ENCODE measurements around the gene TTLL4.
"Not testable (repeated sequence)": the region's sequence is repeated elsewhere in the genome, so short reads cannot be mapped to it uniquely, and the experiment has no call there.

The TTLL4 gene

DNA sequence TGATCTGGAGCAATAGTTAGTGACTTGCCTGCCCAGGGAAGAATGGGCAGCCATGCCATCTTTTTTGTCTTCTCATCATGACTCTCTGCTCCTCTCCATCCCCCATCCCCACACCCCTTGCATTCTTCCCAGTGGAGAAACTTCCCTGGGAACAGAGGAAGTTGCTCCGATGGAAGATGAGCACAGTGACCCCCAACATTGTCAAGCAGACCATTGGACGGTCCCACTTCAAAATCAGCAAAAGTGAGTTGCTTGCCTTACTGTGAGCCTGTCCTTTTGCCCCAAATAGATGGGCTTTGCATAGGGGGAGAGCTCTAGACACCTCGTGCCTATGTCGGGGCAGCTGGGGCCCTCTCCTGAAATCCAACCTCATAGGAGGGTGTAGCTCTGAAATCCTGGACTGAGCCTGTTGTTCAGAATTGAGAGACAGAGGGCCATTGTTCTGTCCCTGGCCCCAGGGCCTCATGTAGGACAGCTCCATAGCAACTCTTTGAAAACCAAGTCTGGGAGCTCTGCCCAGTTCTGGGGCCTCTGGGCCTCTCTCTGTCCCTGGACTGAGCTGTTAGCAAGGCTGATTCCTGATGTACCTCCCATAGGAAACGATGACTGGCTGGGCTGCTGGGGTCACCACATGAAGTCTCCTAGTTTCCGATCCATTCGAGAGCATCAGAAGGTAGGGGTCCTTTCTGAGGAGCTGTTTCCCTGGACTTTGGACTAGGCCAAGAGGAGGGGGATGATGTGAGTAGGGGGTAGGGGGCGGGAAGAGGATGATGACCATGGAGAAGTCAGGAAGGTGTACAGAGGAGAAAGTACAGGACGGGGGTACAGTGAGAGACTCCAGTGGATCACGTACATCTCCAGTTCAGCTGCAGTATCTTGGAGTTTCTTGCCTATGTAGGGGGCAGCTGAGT, 35.2 kb downstream of the TTLL4 start:
- DNase-seq (ENCODE audit: low read depth): peak; percentile 13

DNA sequence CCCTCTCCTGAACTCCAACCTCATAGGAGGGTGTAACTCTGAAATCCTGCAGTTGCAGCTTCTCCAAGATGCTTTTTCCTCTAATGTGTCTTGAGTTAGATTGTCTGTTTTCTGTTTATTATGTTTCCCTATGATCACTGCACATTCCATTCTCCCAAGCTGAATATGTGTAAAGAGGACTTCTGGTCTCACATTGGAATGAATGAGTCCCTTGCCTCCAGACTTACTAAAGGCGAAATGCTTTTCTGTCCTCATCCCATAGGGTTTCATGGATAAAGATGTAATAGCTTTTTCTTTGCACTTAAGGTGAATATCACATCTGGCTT, 35.8 kb downstream of the TTLL4 start:
- DNase-seq (ENCODE audit: low read depth): no peak

DNA sequence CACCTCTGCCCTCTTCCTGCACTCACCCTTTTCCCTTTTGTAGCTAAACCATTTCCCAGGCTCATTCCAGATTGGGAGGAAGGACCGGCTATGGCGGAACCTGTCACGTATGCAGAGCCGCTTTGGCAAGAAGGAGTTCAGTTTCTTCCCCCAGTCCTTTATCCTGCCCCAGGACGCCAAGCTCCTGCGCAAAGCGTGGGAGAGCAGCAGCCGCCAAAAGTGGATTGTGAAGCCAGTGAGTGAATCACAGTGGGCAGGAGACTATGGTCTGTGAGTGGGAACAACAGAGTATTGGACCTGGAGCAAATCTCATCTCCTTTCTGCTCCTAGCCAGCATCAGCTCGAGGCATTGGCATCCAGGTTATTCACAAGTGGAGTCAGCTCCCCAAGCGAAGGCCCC, 36.3 kb downstream of the TTLL4 start:
- no peak for DNase-seq (ENCODE audit: low read depth)

DNA sequence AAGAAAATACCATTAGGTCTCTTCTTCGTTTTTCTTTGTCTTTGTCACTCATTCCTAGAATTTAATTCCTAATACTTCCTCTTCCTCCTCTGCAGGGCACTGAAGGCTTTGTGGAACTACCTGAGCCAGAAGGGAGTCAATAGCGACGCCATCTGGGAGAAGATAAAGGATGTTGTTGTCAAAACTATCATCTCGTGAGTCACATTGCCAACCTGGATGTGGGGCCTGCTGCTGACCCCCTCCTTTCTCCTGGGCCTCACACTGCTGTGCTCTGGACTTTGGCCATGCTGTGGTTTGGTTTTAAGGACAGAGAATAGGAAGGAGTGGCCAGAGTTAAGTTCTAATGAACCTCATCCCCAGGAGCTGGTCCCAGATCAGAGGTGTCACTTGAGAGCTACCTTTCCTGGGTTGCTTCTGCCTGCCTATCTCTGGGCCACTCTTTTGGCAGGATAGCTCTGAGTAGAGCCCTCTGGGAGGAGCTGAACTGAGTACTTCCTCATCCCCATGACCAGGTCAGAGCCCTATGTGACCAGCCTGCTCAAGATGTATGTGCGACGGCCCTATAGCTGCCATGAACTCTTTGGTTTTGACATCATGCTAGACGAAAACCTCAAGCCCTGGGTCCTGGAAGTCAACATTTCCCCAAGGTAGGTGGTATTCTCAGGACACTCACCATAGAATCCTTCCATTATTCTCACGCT, 38.3 kb downstream of the TTLL4 start:
- no peak for DNase-seq (ENCODE audit: low read depth)

DNA sequence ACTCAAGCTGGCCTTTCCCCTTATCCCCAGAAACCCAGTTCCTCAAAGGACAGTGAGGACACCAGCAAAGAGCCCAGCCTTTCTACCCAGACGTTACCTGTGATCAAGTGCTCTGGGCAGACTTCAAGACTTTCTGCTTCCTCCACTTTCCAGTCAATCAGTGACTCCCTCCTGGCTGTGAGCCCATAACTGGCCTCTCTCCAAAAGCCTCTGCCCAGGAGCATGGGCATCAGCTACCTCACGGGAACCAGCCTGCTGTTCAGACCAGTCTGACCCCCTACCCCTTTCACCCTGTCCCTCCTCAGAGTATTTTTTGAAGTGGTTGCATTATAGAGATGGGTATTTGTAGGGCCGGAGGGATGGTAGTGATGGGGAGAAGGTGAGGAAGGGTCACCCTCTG, 43.6 kb downstream of the TTLL4 start:
- no peak for DNase-seq (ENCODE audit: low read depth)

DNA sequence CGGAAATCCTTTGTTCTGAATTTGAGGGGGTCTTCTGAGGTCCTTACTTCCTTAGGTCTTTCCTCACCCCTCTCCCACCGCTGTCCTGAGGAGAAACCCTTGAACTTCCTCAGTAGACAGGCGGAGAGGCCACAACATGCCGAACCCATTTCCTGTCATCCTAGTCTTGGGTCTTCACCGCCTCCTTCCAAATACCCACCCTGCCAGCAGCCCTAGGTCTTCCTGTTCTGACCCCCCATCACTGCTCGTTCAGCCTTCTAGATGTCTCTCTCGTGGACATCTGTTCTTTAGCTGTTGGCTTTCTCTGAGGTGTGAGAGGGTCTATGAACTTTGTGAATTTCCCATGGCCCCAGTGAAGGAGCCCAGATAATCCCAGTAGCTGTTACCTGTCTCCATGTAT, 44.1 kb downstream of the TTLL4 start:
- no peak for DNase-seq (ENCODE audit: low read depth)

DNA sequence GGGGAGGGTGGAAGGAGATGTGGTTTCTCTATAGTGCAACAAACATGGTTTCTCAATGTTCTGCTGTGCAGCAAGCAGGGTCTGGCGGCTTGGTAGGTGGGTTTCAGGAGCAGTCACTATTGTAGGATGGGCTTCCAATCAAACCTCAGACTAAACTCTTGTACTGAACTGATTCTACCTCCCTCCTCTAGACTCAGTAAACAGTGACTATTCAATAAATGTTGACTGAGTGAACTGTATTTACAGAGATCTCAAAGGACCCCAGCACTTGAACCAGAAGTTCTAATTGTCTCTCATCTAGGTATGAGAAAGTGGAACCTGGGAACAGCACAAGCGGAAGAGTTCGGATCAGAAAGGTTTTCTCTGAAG, 44.5 kb downstream of the TTLL4 start:
- no peak for DNase-seq (ENCODE audit: low read depth)

DNA sequence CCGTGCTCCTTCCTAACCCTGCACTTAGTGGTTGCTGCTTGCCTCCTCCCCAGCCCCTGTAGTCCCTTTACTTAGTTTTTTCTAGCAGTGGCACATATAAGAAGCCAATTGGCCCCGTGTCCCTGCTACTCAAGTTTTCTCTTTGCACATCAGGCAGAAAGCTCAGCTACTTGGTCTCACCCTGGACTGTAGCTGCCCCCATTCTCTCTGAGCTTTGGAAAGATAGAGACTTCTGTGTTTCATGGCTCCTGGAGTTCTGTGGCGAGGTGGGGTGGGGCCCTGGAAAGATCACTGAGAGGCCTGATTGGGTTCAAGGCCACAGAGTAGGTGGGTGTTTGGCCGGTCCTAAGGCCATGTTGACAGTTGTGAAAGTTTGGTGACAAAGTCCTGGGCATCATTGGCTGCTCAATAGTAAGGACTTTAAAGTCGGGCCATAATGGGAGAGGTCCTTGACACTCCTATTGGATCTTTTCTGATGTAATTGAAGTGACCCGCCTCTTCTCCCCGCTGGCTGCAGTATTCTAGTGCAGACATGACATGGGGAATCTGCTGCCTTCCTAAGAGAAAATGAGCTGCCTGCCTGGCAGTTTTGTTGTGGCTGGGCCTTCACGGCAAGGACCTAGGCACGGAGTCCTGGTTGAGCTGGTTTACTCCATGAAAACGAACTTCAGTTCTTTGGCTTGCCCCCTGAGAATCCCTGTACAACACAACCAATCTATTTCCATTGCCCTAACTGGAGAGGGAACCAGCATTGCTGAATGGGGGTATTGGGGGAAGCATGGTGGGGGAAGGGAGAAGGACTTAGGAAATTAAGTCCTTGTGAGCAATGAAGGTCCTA, 45.2 kb downstream of the TTLL4 start:
- no peak for DNase-seq (ENCODE audit: low read depth)

DNA sequence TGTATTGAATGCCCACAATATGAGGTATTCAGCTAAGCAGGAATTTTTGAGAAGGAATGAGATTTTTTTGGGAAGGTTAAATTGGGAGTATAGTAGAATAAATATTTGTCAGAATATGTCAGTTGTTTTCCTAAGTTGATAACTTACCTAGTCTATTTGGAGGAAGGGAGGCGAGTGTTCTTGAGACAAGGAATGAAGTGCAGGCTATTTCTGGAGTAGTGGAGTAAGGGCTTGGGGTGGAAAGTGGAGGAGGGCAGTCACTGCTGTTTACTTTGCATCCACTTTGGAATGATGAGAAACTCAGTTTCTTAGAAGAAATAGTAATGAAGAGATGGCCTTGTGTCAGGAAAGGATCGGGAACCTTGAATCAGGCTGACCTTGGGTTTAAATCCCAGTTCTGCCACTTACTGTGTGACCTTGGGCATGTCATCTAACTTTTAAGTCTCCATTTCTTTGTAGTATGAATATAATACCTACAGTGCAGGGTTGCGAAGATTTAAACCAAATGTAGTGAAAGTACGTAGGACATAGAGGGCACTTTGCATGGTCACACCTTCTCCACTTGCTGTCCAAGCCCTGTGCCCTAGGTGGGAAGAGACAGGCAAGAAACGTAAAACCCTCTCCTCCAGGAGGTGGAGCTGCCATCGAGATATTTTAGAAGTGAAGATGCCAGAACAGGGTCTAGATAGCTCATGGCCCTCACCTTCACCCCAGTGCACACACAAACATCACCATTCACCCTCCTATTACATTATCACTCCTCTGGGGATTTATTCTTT, 46.2 kb downstream of the TTLL4 start:
- DNase-seq (ENCODE audit: low read depth): no peak

DNA sequence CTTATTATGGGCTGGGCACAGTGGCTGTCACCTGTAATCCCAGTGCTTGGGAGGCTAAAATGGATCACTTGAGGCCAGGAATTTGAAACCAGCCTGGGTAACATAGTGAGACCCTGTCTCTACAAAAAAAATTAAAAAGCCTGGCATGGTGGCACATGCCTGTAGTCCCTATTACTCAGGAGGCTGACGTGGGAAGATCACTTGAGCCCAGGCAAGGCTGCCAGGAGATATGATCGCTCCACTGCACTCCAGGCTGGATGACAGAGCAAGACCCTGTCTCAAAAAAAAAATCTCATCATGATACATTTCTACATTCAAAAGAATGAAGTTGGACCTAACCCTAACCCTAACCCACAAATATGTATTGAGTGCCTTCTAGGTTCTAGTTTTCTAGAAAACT, 51.2 kb downstream of the TTLL4 start:
- DNase-seq (ENCODE audit: low read depth): no peak

DNA sequence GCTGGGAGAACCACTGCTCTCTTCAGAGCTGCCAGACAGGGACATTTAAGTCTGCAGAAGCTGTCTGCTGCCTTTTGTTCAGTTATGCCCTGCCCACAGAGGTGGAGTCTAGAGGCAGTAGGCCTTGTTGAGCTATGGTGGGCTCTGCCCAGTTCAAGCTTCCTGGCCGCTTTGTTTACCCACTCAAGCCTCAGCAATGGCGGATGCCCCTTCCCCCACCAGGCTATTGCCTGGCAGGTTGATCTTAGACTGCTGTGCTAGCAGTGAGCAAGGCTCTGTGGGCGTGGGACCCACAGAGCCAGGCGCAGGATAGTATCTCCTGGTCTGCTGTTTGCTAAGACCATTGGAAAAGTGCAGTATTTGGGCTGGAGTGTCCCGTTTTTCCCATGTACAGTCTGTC, 62.1 kb downstream of the TTLL4 start:
- not testable (repeated sequence) for DNase-seq (ENCODE audit: low read depth)

DNA sequence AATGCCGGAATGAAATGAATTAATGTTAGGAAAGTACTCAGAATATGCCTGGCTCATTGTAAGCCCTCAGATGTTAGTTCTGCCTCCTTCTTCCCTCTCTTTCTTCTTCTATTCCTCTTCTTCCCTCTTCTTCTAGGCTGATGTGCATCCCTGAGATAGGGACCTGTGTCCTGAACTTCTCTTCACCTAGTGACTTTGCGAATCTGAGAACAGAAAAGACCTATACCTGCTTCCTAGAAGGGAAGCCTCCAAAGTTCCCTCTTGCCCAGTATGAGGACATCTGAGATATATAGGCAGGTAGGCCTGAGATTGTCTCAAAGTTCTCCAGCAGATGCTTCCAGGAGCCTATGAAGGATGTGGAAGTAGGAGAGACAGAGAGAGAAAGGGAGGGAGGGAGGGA, 63.2 kb downstream of the TTLL4 start:
- no peak for DNase-seq (ENCODE audit: low read depth)

DNA sequence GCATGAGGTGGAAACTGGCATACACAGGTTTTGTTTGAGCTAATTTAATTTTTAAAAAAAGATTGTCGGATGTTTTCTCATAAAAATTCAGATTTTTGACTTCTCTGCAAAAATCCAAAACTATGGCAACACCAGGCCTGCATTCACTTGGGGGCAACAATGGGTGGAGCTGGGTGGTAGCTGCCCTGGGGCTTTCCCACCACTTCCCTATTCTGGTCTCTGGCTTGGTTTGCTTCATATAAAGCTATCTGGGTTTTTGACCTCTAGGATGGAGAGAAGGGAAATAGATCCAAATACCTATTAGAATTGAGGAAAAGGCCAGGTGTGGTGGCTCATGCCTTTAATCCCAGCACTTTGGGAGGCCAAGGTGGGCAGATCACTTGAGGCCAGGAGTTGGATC, 65.9 kb downstream of the TTLL4 start:
- DNase-seq (ENCODE audit: low read depth): no peak

DNA sequence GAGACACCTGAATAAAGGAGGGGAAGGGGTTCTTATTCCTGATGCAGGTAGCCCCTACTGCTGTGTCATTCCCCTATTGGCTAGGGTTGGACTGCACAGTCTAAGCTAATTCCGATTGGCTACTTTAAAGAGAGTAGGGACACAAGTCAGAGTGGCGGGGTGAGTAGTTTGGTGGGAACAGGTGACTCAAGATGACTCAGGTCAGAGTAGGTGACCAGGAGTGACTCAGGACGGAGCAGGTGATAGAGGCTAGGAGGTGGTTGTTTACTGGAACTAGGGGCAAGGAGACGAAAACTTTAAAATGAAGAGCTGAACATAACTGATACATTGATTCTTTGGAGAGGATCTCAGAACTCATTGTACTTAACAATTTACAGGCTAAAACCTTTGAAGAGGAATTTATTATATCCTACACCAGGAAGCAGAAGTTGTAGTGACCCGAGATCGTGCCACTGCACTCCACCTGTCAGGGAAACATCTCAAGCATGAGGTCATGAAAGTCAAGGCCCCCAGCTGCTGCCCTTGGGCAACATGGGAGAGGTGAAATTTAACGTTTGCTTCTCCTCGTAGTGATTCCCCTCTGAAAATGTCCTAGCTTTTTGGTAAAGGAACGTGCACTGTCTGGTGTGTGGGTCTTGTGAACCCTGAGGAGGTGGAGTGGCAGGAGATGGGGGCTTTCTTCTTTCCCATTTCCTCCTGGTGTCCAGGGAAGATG, 66.8 kb downstream of the TTLL4 start:
- no peak for DNase-seq (ENCODE audit: low read depth)

DNA sequence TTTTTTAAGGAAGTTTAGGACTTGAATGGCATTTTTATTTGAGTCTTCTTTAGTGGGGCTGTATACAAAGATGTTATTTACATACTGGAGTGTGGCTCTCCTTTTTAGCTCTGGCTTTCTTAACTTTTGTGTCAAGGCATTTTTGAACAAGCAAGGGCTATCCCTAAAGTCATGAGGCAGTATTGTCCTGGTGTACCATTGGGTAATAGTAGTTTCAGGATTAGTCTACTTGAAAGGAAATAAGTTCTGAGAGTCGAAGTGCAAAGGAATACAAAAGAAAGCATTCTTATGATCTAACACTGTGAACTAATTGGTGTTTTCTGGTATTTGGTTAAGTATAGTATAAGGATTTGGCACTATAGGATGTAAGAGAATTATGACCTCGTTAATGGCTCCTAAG, 69.4 kb downstream of the TTLL4 start:
- DNase-seq (ENCODE audit: low read depth): no peak

DNA sequence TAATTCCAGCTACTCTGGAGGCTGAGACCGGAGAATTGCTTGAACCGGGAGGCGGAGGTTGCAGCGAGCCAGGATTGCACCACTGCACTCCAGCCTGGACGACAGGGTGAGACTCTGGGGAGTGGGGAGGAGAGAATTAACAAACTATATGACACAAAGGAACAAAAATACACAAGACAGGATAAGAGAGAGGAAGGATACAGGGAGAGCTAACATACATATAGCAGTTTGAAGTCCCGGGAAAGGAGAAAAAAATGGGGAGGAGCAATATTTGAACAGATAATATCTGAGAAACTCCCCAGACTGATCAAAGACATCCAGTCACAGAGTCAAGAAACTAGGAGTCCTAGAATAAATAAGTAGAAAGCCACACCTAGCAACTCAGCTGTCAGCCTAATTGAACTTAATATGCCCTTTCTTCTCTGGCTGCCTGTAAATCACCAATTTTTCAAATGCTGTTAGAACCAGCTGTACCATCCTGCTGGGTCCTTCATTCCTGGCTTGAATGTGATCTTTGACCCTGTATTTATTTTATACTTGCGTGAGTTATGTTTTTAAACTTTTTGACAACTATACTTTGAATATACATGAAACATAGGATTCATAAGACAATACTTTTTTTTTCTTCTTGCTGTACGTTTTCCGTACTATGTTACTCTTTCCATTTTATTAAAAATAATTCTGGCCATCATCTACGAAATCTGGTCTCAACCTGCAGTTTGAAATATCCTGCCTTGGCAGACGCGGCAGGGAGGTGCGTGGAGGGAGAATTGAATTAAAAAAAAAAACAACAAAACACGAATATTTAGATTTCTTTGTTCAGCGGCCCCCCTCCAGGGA, 70.4 kb downstream of the TTLL4 start:
- DNase-seq (ENCODE audit: low read depth): no peak

DNA sequence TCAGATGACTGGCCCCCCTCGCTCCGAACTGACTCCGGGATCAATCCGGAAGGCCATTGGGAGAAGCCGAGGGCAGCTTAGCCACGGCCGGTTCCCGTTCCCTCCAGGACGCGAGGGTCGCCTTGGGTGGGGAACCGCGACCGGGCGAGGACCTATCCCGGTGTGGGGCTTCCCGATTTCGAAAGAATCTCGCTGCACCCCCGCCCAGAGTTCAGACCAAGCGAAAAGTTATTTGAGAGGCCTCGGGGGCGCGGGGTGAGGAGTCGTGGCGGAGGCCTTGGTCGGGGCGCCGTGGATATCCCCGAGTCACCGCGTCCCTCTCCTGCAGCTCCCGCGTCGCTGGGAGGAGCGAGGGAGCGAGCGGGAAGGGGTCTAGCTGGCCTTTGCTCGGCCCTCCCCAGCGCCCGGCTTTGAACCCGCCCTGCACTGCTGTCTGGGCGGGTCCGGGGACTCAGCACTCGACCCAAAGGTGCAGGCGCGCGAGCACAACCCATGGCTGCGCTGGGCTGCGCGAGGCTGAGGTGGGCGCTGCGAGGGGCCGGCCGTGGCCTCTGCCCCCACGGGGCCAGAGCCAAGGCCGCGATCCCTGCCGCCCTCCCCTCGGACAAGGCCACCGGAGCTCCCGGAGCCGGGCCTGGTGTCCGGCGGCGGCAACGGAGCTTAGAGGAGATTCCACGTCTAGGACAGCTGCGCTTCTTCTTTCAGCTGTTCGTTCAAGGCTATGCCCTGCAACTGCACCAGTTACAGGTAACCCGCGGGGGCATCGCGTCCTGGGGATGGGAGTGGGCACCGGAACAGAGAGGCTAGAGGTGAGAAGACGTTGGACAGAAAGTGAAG, 71.3 kb downstream of the TTLL4 start, which contains the start of gene CYP27A1:
Gene CYP27A1, plus strand, starts transcription at position 457 of the 837 bp plus-strand sequence. Its CDS starts 36 bp downstream, at position 493.
- DNase-seq (ENCODE audit: low read depth): no peak

DNA sequence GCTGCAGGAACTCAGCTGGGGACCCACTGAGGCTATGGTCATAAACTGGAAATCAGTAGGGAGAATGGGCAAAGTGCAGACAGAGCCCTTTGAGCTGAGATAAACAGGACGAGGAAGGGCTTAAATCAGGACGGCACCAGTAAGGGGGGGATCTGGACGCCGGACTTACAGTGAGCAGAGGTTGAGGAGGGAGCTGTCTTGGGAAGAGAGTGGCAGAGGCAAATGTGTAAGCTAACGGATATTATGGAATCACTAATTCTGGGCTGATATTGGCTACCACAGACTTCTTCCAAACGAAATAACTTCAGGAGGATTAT, 71.9 kb downstream of the TTLL4 start:
- DNase-seq (ENCODE audit: low read depth): no peak

DNA sequence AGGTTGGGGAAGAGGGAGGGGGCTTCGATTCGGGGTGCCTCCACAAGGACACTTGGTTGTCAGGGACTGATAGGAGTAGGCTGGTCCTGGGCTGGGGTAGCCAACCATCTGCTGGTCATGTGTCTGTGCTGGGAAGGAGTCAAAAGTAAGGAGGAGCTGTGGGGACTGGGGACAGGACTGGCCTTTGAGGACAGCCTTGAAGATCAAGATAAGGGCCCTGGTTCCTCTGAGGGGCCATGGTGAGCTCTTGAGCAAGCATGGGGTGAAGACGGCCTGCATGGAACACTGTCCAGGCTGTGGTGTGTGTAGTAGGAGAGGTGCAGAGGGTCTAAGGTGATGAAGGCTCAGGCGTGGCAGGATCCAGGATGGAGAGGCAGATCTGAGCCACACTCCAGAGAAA, 73.1 kb downstream of the TTLL4 start:
- DNase-seq (ENCODE audit: low read depth): no peak

DNA sequence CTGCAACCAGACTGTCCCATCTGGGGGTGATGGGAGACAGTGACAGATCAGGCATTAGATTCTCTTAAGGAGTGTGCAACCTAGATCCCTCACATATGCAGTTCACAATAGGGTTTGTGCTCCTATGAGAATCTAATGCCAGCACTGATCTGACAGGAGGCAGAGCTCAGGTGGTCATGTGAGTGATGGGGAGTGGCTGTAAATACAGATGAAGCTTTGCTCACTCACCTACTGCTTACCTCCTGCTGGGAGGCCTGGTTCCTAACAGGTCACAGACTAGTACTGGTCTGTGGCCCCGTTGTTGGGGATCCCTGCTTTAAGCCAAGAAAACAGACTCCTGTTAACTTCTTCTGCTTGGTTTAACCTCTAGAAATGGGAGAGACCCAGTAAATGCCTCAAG, 74.5 kb downstream of the TTLL4 start:
- DNase-seq (ENCODE audit: low read depth): no peak
